ENCODE data around the gene DENND5B. TPM values are rescaled to one million over a fixed set of nuclear protein-coding genes. Genes with fewer than 3 reads are reported as not detected.

Gene DENND5B
- total RNA-seq, 1 experiment from 2014 or later, result 34.9 TPM

GRCh38 chr12:31629756-31630732 is 39.1 kb upstream of the DENND5B start:
- Mint-ChIP-seq H3K36me3 (ENCODE audit: insufficient read depth, unreplicated experiment) (no peaks in the 10 kb centered on the region), H3K9me3 (ENCODE audit: unreplicated experiment) (no peaks in the 10 kb centered on the region), H3K27ac (ENCODE audit: unreplicated experiment) (no peak overlapping the region), H3K4me3 (ENCODE audit: unreplicated experiment) (no peak overlapping the region), H3K27me3 (ENCODE audit: insufficient read depth, unreplicated experiment) (no peaks in the 10 kb centered on the region), H3K4me1 (ENCODE audit: low read depth, unreplicated experiment) (peaks cover 12% of the 10 kb centered on the region)
- peak in 1 of 2 experiments; percentile 9 for DNase-seq
- H3K36me3 ChIP-seq (ENCODE audit: control insufficient read depth, insufficient read depth, low read length), result no peaks in the 10 kb centered on the region
- ChIA-PET CTCF (no interaction called here), POLR2A (no interaction called here)
- no peaks in the 10 kb centered on the region for H3K4me1 ChIP-seq
- H3K9me3 ChIP-seq, result no peaks in the 10 kb centered on the region
- intact Hi-C loops (cut with micrococcal nuclease; ENCODE audit: unreplicated experiment), result no loop called here
- BruUV-seq (replicated peaks), result no TSS peak
- no peaks in the 10 kb centered on the region for H3K27me3 ChIP-seq (replicated peaks; ENCODE audit: control insufficient read depth, insufficient read depth, low read length)
- no peak for TF ChIP-seq CTCF (IDR thresholded peaks at IDR 0.05; ENCODE audit: insufficient read depth in 1 of 2, low read depth in 1 of 2, low read length in 1 of 2, severe bottlenecking in 1 of 2, unreplicated experiment in 1 of 2)
- H3K4me3 ChIP-seq (ENCODE audit: low read depth, low read length), result no peak overlapping the region

- Mint-ChIP-seq H3K27me3 (ENCODE audit: insufficient read depth, unreplicated experiment) (no peaks in the 10 kb centered on the region), H3K4me3 (ENCODE audit: unreplicated experiment) (no peak overlapping the region), H3K36me3 (ENCODE audit: insufficient read depth, unreplicated experiment) (no peaks in the 10 kb centered on the region), H3K27ac (ENCODE audit: unreplicated experiment) (no peak overlapping the region), H3K9me3 (ENCODE audit: unreplicated experiment) (no peaks in the 10 kb centered on the region), H3K4me1 (ENCODE audit: low read depth, unreplicated experiment) (peaks cover 12% of the 10 kb centered on the region)
- intact Hi-C loops (cut with micrococcal nuclease; ENCODE audit: unreplicated experiment), result no loop called here
- H3K4me1 ChIP-seq, result no peaks in the 10 kb centered on the region
- DNase-seq, result no peak
- H3K9me3 ChIP-seq, result no peaks in the 10 kb centered on the region
- no peak for TF ChIP-seq CTCF (IDR thresholded peaks at IDR 0.05; ENCODE audit: insufficient read depth in 1 of 2, low read depth in 1 of 2, low read length in 1 of 2, severe bottlenecking in 1 of 2, unreplicated experiment in 1 of 2)
- ChIA-PET POLR2A (interaction anchor here (0.7 kb wide), 1 partner anchor 257 kb away, joined by 7 read pairs; no protein-coding TSS in a partner anchor), CTCF (interaction anchor here (0.6 kb wide), 1 partner anchor 395 kb away, joined by 4 read pairs; no protein-coding TSS in a partner anchor)
- no peak overlapping the region for H3K4me3 ChIP-seq (ENCODE audit: low read depth, low read length)
- H3K27me3 ChIP-seq (replicated peaks; ENCODE audit: control insufficient read depth, insufficient read depth, low read length), result no peaks in the 10 kb centered on the region
- BruUV-seq (replicated peaks), result no TSS peak
- no peaks in the 10 kb centered on the region for H3K36me3 ChIP-seq (ENCODE audit: control insufficient read depth, insufficient read depth, low read length)
These were observed 36.6 kb upstream of the DENND5B start for GRCh38 chr12:31627456-31628054.

GRCh38 chr12:31626270-31626995 is 35.5 kb upstream of the DENND5B start:
- H3K9me3 Mint-ChIP-seq (ENCODE audit: unreplicated experiment), result no peaks in the 10 kb centered on the region
- H3K4me3 ChIP-seq (ENCODE audit: low read depth, low read length), result no peak overlapping the region
- 0 out of 2 replicates have a peak, but pooled peaks cover 1% of the 10 kb centered on the region for H3K9me3 ChIP-seq
- no peak overlapping the region for H3K27ac Mint-ChIP-seq (ENCODE audit: unreplicated experiment)
- intact Hi-C loops (cut with micrococcal nuclease; ENCODE audit: unreplicated experiment), result no loop called here
- no peak overlapping the region for H3K4me3 Mint-ChIP-seq (ENCODE audit: unreplicated experiment)
- no peaks in the 10 kb centered on the region for H3K36me3 ChIP-seq (ENCODE audit: control insufficient read depth, insufficient read depth, low read length)
- no peaks in the 10 kb centered on the region for H3K27me3 ChIP-seq (replicated peaks; ENCODE audit: control insufficient read depth, insufficient read depth, low read length)
- TF ChIP-seq CTCF (IDR thresholded peaks at IDR 0.05; ENCODE audit: insufficient read depth in 1 of 2, low read depth in 1 of 2, low read length in 1 of 2, severe bottlenecking in 1 of 2, unreplicated experiment in 1 of 2), result no peak
- H3K4me1 Mint-ChIP-seq (ENCODE audit: low read depth, unreplicated experiment), result peaks cover 6% of the 10 kb centered on the region
- no peaks in the 10 kb centered on the region; the same call in 1 of the 2 replicates for H3K4me1 ChIP-seq
- no peaks in the 10 kb centered on the region for H3K27me3 Mint-ChIP-seq (ENCODE audit: insufficient read depth, unreplicated experiment)
- ChIA-PET POLR2A (no interaction called here), CTCF (no interaction called here)
- no TSS peak for BruUV-seq (replicated peaks)
- H3K36me3 Mint-ChIP-seq (ENCODE audit: insufficient read depth, unreplicated experiment), result no peaks in the 10 kb centered on the region
- peak in 1 of 2 experiments; percentile 7 for DNase-seq

Measured in Caco-2 (cell line).